A549 treated with GW870086 at 1 μM for 4 hours (cell line): ENCODE measurements around the gene RNU6-9. TPM values are rescaled to one million over a fixed set of nuclear protein-coding genes. Genes with fewer than 3 reads are reported as not detected.

Source experiments
- total RNA-seq: library from RNA; stranded (reverse); fragments of 200-300 nt; extraction: Qiagen RNA extraction; gene quantifications from 5 replicates; pipeline ENCODE4 v1.2.3, GENCODE V29; 2022; ENCODE audit warnings: low read depth

The RNU6-9 gene
- not detected in 5 replicates for total RNA-seq

DNA sequence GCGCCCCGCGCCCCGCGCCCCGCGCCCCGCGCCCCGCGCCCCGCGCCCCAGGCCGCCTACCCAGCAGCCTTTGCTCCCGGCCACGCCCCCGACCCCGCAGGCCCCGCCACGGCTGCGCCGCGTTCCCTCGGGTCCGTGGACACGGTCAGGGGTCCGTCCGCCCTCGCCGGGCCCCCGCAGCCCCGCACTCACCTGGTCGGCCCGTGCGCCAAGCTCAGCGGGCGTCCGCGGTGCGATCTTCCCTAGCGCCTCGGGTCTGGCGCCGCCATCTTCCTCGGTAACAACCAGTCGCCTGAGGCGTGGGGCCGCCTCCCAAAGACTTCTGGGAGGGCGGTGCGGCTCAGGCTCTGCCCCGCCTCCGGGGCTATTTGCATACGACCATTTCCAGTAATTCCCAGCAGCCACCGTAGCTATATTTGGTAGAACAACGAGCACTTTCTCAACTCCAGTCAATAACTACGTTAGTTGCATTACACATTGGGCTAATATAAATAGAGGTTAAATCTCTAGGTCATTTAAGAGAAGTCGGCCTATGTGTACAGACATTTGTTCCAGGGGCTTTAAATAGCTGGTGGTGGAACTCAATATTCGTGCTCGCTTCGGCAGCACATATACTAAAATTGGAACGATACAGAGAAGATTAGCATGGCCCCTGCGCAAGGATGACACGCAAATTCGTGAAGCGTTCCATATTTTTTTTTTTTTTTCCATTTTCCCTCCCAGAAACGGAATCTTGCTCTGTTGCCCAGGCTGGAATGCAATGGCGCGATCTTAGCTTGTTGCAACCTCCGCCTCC, at the start of gene RNU6-9, which contains the start of gene MED16:
Gene RNU6-9, plus strand, starts transcription at position 591 of the 796 bp plus-strand sequence.
Gene MED16, minus strand, starts transcription at position 294 of the 796 bp plus-strand sequence. CDS start 2,056 bp downstream, outside the sequence.

DNA sequence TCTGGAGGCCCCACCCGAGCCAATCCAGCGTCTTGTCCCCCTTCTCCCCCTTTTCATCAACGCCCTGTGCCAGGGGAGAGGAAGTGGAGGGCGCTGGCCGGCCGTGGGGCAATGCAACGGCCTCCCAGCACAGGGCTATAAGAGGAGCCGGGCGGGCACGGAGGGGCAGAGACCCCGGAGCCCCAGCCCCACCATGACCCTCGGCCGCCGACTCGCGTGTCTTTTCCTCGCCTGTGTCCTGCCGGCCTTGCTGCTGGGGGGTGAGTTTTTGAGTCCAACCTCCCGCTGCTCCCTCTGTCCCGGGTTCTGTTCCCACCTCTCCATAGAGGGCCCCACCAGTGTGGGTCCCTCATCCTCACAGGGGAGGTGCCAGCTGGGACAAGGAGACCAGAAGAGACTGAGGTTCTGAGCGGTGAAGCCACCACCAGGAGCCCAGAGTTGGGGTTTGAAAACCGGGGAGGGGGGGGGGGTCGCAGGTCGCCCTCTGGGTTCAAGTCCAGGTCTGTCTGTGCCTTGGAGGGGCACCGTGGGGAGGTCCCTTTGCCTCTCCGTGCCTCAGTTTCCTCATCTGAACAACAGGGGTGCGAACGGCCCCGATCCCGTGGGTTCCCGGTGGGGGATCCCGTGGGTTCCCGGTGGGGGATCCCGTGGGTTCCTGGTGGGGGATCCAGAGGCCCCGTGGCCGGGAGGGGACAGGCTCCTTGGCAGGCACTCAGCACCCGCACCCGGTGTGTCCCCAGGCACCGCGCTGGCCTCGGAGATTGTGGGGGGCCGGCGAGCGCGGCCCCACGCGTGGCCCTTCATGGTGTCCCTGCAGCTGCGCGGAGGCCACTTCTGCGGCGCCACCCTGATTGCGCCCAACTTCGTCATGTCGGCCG, 40.9 kb upstream of the RNU6-9 start, which contains the start of gene ELANE:
Gene ELANE, plus strand, starts transcription at position 168 of the 878 bp plus-strand sequence. Its CDS starts 26 bp downstream, at position 194.

DNA sequence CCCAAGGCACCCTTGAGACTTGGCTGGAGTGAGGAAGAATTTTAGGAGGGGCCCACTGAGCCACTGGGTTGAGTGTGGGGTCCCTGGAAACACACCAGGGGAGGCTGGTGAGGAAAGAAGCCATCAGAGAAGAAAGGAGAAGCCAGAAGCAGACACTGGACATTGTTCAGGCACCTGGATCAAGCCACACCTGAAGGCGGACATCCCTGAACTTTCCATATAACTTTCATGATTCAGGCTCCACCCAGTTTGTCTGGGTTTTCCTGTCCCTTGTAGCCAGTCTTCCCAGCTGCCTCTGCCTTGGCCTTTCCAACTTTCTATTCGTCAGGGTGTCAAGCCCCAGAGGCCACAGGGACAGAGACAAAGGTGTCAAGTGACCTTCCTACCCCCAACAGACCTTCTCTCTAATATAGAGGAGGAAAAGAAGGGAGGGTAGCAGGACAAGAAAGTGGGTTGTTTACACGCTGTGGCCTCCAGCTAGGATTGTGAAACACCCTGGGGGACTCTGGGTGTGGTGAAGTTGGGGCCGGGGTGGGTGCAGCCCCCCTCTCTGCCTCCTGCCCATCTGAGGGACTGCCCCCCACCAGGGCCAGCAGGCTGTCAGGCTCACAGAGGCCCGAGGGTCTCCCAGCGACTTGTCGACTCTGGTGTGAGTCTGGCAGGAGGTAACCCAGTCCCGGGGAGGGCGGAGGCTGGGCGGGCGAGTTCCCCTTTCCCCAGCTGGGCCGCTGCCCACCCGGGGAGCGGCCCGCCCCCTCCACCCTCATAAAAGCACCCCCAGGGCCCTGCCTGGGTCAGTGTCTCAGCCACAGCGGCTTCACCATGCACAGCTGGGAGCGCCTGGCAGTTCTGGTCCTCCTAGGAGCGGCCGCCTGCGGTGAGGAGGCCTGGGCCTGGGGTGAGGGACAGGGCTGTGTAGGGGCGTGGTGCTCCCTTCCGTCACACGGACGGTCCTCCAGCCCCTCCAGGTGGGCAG, 34.1 kb upstream of the RNU6-9 start, which contains the start of gene CFD:
Gene CFD, plus strand, starts transcription at position 797 of the 976 bp plus-strand sequence. Its CDS starts 26 bp downstream, at position 823.

DNA sequence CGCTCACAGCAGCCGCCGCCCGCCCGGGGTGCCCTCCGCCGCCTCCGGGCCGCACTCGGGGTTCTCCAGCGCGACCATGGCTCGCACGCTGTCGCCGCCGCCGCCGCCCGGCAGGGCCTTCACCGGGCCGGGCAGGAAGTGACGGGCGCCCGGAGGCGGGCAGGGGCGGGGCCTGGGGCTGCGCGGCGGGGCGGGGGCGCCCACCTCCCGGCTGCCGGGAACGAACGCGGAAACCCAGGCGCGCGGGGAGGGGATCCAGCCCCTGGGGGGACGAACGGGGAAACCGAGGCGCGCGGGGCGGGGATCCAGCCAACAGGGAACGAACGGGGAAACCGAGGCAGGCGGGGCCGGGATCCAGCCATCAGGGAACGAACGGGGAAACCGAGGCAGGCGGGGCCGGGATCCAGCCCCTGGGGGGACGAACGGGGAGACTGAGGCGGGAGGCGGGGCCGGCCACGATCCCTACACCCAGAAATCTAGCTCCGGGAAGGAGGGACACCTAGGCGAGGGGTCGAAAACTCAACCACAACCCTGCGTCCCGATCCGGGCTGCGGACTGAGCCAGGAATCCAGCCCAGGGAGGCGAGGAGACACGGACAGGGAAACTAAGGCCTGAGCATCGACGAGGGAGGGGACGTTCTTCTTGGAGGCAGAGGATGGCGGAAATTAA, 19.9 kb downstream of the RNU6-9 start, which contains the start of gene R3HDM4:
Gene R3HDM4, minus strand, starts transcription at position 140 of the 669 bp plus-strand sequence. Its CDS starts 62 bp downstream, at position 78.

DNA sequence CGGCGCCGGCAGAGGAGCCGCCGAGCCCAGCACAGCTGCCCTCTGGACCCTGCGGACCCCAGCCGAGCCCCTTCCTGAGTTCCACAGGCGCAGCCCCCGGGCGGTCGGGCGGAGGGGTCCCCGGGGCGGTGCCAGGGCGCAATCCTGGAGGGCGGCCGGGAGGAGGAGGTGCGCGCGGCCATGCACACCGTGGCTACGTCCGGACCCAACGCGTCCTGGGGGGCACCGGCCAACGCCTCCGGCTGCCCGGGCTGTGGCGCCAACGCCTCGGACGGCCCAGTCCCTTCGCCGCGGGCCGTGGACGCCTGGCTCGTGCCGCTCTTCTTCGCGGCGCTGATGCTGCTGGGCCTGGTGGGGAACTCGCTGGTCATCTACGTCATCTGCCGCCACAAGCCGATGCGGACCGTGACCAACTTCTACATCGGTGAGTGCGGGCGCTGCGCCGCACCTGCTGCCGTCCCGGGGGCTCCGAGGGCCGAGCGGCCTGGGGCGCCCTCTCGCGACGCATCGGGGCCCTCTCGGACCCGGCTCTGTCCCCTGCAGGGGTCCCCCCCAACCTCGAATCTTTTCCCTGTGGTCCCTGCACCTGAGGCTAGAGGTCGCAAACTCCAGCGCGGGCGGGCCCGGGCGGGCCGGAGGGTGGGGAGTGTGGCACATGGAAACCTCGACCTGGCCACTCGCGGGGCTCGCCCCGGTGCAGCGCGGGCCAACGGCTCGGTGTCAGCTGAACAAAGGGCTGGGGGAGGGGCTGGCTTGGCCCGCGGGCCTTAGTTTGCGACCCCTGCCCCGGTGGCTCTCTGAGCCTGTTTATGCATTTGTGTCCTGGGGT, 24.3 kb downstream of the RNU6-9 start, which contains the start of gene KISS1R:
Gene KISS1R, plus strand, starts transcription at position 11 of the 829 bp plus-strand sequence. Its CDS starts 170 bp downstream, at position 181.

DNA sequence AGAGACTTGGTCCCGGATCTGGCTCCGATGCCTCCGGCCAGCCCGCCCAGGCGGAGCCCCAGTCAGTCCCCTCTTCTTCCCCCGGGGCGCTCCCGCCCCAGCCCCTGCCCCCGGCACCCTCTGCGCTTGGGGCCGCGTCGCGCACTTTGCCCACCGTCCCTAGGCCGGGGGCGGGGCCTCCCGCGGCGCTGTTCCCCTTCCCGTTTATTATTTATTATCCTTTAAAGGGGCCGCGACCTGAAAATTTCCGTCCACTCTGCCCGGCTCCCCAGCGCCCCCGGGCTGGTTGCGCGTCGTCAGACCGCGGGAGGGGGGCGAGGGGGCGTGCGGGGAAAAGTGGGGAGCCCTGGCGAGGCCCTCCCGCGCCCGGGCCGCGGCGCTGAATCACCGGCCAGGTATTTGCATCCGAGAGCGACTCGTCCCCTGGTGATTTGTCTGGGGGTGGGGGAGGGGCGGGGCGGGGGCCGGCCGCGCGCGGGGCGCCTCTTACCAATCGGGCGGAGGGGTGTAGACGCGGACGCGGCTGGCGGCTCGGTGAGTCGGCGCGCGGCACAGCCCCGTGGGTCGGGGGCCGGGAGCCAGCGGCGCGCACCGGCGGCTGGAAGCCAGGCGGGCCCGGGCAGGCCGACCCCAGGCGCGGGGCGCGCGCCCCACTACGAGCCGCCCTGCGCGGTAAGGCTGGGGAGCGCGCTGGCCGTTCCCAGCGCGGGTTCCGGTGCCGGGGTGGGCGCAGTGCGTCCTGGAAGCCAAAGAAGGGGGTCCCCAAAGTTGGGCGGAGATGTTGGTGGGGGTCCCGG, 32.4 kb downstream of the RNU6-9 start, which contains the start of gene ARID3A:
Gene ARID3A, plus strand, starts transcription at position 510 of the 797 bp plus-strand sequence. CDS start 3,494 bp downstream, outside the sequence.

Other genes with a start within 250 kb of the RNU6-9 start
- gene RNF126, start 230.3 kb upstream of the RNU6-9 start, total RNA-seq = 57.4 to 74.9 TPM (median 73.8 TPM) in 5 replicates
- 198 to 248 TPM (median 224 TPM) in 5 replicates for gene FSTL3, start 217.1 kb upstream of the RNU6-9 start, total RNA-seq
- gene PRSS57, start 198.0 kb upstream of the RNU6-9 start, total RNA-seq = not detected in 5 replicates
- 9.8 to 18.2 TPM (median 15.0 TPM) in 5 replicates for gene PALM, start 184.5 kb upstream of the RNU6-9 start, total RNA-seq
- 67.0 to 86.8 TPM (median 81.7 TPM) in 5 replicates for gene MISP, start 142.4 kb upstream of the RNU6-9 start, total RNA-seq
- 206 to 217 TPM (median 211 TPM) in 5 replicates for gene PTBP1, start 96.0 kb upstream of the RNU6-9 start, total RNA-seq
- gene PLPPR3, start 71.5 kb upstream of the RNU6-9 start, total RNA-seq = 2.3 to 5.5 TPM (median 4.8 TPM) in 5 replicates
- gene AZU1, start 65.6 kb upstream of the RNU6-9 start, total RNA-seq = 0.15 to 0.41 TPM (median 0.35 TPM) in 4 of 5 replicates, not detected in the other
- 0.47 to 0.77 TPM (median 0.60 TPM) in 5 replicates for gene PRTN3, start 52.5 kb upstream of the RNU6-9 start, total RNA-seq
- 0.16 to 0.30 TPM (median 0.29 TPM) in 3 of 5 replicates, not detected in the others for gene ELANE, start 41.2 kb upstream of the RNU6-9 start, total RNA-seq
- gene CFD, start 33.8 kb upstream of the RNU6-9 start, total RNA-seq = 11.2 to 22.1 TPM (median 21.4 TPM) in 5 replicates
- 14.8 to 22.3 TPM (median 21.5 TPM) in 5 replicates for gene MED16, start 297 bp upstream of the RNU6-9 start, total RNA-seq
- 28.8 to 49.8 TPM (median 38.1 TPM) in 5 replicates for gene R3HDM4, start 19.7 kb downstream of the RNU6-9 start, total RNA-seq
- gene KISS1R, start 23.8 kb downstream of the RNU6-9 start, total RNA-seq = 0.18 to 0.67 TPM (median 0.39 TPM) in 5 replicates
- 3.3 to 7.1 TPM (median 5.4 TPM) in 5 replicates for gene ARID3A, start 32.6 kb downstream of the RNU6-9 start, total RNA-seq
- gene WDR18, start 90.9 kb downstream of the RNU6-9 start, total RNA-seq = 46.9 to 74.3 TPM (median 68.3 TPM) in 5 replicates
- gene GRIN3B, start 106.9 kb downstream of the RNU6-9 start, total RNA-seq = 1.8 to 3.2 TPM (median 2.6 TPM) in 5 replicates
- 84.8 to 128 TPM (median 125 TPM) in 5 replicates for gene TMEM259, start 127.6 kb downstream of the RNU6-9 start, total RNA-seq
- not detected in 5 replicates for gene RNU6-2, start 128.0 kb downstream of the RNU6-9 start, total RNA-seq
- gene CNN2, start 133.1 kb downstream of the RNU6-9 start, total RNA-seq = 77.5 to 88.2 TPM (median 83.4 TPM) in 5 replicates
- gene ABCA7, start 146.6 kb downstream of the RNU6-9 start, total RNA-seq = 14.9 to 17.5 TPM (median 16.8 TPM) in 5 replicates
- gene ARHGAP45, start 173.7 kb downstream of the RNU6-9 start, total RNA-seq = 2.8 to 4.7 TPM (median 4.4 TPM) in 5 replicates
- gene POLR2E, start 201.9 kb downstream of the RNU6-9 start, total RNA-seq = 180 to 261 TPM (median 238 TPM) in 5 replicates
- 452 to 503 TPM (median 489 TPM) in 5 replicates for gene GPX4, start 210.5 kb downstream of the RNU6-9 start, total RNA-seq